C4-2B (cell line): ENCODE results near the gene OR11H7.
"Not testable (repeated sequence)": the region's sequence is repeated elsewhere in the genome, so short reads cannot be mapped to it uniquely, and the experiment has no call there.

Experiments used
- H3K27ac ChIP-seq: fragments of 450-650 bp; 2 replicates; pipeline ENCODE4 v1.5.1; 2017
- ZFX ChIP-seq: fragments of 450-650 bp; IDR thresholded peaks from 2 replicates; pipeline ENCODE4 v1.6.1; 2017
- TF ChIP-seq, protein P1 (sequence below): fragments of 450-650 bp; conservative IDR thresholded peaks from 2 replicates; pipeline ENCODE4 v1.5.1; 2017; ENCODE audit warnings: mild to moderate bottlenecking

Gene OR11H7

DNA sequence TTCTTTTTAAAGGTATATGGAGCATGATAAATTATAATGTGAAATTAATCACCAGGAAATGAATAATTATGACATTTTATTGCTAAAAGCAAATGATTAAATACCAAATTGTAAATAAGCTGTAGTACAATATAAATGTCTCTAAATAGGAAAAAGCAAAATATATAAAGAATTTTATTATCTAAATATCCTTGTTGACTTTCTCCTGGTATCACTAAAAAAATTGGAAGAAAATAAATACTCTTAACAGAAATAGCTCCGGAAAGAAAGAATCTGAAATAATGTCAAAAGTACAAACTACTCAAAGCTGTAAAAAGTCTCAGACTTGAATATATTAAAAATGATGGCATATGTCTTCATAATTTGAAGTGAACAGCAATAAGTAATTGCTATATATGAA, at the start of gene OR11H7:
Gene OR11H7, plus strand, starts transcription at position 301 of the 400 bp plus-strand sequence.
- no peak for TF ChIP-seq ZFX
- H3K27ac ChIP-seq: no peak within 1 kb of the TSS

DNA sequence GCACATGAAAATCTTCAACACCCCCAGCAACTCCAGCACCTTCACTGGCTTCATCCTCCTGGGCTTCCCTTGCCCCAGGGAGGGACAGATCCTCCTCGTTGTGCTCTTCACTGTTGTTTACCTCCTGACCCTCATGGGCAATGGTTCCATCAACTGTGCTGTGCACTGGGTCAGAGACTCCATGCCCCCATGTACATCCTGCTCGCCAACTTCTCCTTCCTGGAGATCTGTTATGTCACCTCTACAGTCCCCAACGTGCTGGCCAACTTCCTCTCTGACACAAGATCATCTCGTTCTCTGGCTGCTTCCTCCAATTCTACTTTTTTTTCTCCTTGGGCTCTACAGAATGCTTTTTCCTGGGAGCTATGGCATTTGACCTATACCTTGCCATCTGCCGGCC, 49.6 kb upstream of the OR11H7 start:
- H3K27ac ChIP-seq: no peak overlapping the region

DNA sequence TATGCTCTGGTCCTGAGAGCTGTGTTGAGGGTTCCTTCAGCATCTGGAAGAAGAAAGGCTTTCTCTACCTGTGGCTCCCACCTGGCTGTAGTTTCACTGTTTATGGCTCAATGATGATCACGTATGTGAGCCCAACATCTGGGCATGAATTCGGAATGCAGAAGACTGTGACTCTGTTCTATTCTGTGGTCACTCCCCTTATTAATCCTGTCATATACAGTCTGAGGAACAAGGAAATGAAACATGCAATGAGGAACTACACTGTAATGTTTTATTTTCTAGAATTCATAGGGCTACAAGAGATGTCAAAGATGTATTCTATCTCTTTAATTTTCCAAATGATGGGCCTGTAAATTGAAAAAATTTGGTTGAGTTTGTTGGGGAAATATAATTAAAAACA, 48.9 kb upstream of the OR11H7 start:
- no peak overlapping the region for H3K27ac ChIP-seq
- TF ChIP-seq, protein P1, sequence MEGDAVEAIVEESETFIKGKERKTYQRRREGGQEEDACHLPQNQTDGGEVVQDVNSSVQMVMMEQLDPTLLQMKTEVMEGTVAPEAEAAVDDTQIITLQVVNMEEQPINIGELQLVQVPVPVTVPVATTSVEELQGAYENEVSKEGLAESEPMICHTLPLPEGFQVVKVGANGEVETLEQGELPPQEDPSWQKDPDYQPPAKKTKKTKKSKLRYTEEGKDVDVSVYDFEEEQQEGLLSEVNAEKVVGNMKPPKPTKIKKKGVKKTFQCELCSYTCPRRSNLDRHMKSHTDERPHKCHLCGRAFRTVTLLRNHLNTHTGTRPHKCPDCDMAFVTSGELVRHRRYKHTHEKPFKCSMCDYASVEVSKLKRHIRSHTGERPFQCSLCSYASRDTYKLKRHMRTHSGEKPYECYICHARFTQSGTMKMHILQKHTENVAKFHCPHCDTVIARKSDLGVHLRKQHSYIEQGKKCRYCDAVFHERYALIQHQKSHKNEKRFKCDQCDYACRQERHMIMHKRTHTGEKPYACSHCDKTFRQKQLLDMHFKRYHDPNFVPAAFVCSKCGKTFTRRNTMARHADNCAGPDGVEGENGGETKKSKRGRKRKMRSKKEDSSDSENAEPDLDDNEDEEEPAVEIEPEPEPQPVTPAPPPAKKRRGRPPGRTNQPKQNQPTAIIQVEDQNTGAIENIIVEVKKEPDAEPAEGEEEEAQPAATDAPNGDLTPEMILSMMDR: no peak
- TF ChIP-seq ZFX: no peak

More for the DNA sequence above, 49.6 kb upstream of the OR11H7 start:
- TF ChIP-seq, protein P1: no peak
- TF ChIP-seq ZFX: no peak

DNA sequence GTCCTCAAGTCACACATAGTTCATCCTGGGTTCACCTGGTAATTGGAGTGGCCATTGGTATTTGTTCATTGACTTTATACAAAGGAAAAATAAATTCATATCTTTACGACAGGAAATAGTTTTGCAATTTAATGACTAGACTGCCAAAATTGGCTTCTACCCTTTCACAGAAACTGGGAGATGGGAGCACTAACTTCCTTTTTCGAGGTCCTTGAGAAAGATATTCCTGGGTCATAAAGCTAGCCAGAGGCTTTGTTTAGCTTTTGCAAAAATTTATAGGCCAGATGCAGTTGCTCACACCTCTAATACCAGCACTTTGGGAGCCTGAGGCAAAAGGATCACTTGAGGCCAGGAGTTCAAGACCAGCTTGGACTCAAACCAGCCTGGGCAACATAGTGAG, 48.3 kb upstream of the OR11H7 start:
- no peak overlapping the region for H3K27ac ChIP-seq

DNA sequence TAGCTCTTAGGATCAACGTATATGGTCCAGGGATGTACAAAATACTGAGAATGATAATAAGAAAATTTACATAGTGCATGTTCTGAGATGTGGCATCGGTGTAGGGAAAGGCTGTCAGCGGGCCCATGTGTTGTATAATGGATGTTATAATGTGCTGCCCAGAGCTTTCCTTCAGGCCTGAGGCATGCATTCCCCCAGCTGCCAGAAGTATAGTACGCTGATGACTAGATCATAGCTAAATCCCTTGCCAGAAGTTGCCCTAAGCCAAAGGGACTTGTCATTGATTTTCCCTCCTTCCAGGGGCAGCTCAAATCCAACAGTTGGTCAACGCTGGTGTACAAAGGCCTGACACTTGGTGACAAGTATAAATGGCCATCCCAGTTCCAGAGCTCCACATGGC, 44.6 kb upstream of the OR11H7 start:
- H3K27ac ChIP-seq: no peak overlapping the region
- TF ChIP-seq ZFX: no peak
- TF ChIP-seq, protein P1: no peak

More for the DNA sequence above, 48.3 kb upstream of the OR11H7 start:
- TF ChIP-seq ZFX: no peak
- TF ChIP-seq, protein P1: no peak

DNA sequence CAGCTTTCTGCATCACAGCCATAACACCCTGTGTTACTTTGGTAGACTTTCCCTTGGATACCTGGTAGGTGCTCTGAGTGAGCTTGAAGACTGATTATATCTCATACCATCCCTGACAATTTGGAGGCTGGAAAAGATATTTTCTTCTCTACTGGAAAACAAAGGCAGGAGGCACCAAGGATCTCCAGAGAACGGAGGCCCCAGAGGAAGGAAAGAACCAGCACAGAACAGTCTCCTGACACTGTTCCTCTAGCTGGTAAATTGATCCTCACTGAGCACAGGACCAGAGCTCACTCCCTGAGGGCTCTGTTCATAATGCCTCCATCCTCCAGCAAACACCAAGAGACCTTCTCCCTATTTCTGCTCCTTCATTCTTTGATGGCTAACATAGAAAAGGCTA, 38.2 kb upstream of the OR11H7 start, which contains the start of gene OR11G2:
Gene OR11G2, plus strand, starts transcription at position 301 of the 400 bp plus-strand sequence. CDS start 6,542 bp downstream, outside the sequence.
- H3K27ac ChIP-seq: no peak within 1 kb of the TSS
- TF ChIP-seq, protein P1: no peak
- TF ChIP-seq ZFX: no peak

DNA sequence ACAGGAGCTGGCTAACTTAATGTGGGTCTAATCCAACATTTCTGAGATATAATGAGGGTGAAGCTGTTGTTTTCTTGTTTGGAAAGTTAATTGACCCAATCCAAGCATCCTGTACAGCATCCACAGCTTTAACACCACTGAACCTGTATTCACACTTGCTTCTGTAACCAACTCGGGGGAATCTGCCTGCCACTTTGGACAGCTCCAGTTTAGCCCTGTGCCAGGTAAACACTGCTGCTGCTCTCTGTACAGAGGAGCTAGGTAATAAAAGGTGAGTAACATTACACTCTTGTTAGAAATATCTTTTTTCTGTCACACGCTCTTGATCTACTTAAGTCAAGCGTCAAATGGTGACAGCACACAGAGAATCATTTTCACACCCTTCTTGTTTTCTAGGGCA, 37.4 kb upstream of the OR11H7 start:
- H3K27ac ChIP-seq: no peak overlapping the region
- no peak for TF ChIP-seq ZFX
- TF ChIP-seq, protein P1: no peak

DNA sequence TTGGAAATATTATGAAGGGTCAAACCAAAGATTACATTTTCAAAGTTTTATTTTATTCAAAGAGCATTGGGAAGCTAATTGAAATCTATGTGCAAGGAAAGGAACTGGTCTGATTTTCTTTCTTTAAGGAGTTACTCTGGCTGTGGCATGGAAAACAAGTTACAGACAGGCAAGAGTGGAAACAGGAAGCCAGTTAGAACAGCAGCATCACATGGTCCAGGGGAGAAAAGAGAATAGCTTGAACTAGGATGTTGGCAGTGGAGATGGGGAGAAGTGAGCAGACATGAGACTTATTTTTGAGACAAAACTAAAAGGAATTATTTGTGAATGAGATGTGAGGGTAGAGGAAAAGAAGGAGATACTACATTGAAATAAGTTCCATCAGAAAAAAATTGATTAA, 34.7 kb upstream of the OR11H7 start:
- TF ChIP-seq, protein P1: no peak
- TF ChIP-seq ZFX: no peak
- no peak overlapping the region for H3K27ac ChIP-seq

DNA sequence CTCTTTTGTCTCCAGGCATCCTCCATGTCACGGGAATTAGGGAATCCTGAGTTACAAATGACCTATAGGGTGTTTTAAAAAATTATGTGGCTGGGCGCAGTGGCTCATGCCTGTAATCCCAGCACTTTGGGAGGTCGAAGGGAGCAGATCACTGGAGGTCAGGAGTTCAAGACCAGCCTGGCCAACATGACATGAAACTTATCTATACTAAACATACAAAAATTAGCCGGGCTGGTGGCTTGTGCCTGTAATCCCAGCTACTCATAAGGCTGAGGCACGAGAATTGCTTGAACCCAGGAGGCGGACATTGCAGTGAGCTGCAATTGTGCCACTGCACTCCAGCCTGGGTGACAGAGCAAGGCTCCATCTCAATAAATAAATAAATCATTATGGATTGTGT, 33.6 kb upstream of the OR11H7 start:
- H3K27ac ChIP-seq: not testable (repeated sequence)
